OCI-LY7 (cell line): ENCODE measurements around the gene NRCAM. TPM values are rescaled to one million over a fixed set of nuclear protein-coding genes. Genes with fewer than 3 reads are reported as not detected.
"Not testable (repeated sequence)": the region's sequence is repeated elsewhere in the genome, so short reads cannot be mapped to it uniquely, and the experiment has no call there.

Source experiments
- BruUV-seq: library from RNA; stranded (reverse); fragments of 400-500 nt; replicated peaks from 2 replicates; lab custom pipeline; 2021; lab: Mats Ljungman, UMichigan
- CTCF ChIA-PET: fragments of 300-600 bp; sonication (Branson Sonifier 250); formaldehyde crosslinking; loops from one replicate; lab custom pipeline; 2022; ENCODE audit warnings: antibody characterized with exemption; ENCODE audit not compliant: unreplicated experiment; lab: Charles Lee
- POLR2A ChIA-PET: fragments of 300-600 bp; sonication (Branson Sonifier 250); formaldehyde crosslinking; loops from one replicate; lab custom pipeline; 2022; ENCODE audit warnings: antibody characterized with exemption; lab: Charles Lee
- DNase-seq: peaks from one replicate; pipeline ENCODE4 v3.0.0-alpha.2; 2015; ENCODE audit warnings: low spot score
- H2AFZ ChIP-seq: fragments of 200-600 bp; sonication (generic), shearing (Covaris generic); 2 replicates; pipeline ENCODE4 v1.6.1; 2014; ENCODE audit warnings: mild to moderate bottlenecking, antibody characterized with exemption, low read length, moderate library complexity
- H3K27ac ChIP-seq: fragments of 200-600 bp; sonication (generic); 2 replicates; pipeline ENCODE4 v1.5.1; 2014; ENCODE audit warnings: mixed run types, low read depth, mild to moderate bottlenecking, moderate library complexity, low read length, inconsistent platforms; ENCODE audit not compliant: poor library complexity, severe bottlenecking
- H3K36me3 ChIP-seq: fragments of 200-600 bp; sonication (generic); 2 replicates; pipeline ENCODE4 v1.6.1; 2014; ENCODE audit warnings: mild to moderate bottlenecking, antibody characterized with exemption, low read length, moderate library complexity, mixed read lengths; ENCODE audit not compliant: insufficient read depth
- H3K4me1 ChIP-seq: fragments of 200-600 bp; sonication (generic); 2 replicates; pipeline ENCODE4 v1.5.1; 2014; ENCODE audit warnings: mild to moderate bottlenecking, low read length; ENCODE audit not compliant: insufficient read depth, poor library complexity, severe bottlenecking
- H3K4me2 ChIP-seq: fragments of 200-600 bp; sonication (generic); 2 replicates; pipeline ENCODE4 v1.6.1; 2014; ENCODE audit warnings: mild to moderate bottlenecking, low read length
- H3K4me3 ChIP-seq: fragments of 200-600 bp; sonication (generic); 2 replicates; pipeline ENCODE4 v1.5.1; 2014; ENCODE audit warnings: mild to moderate bottlenecking, low read depth, low read length; ENCODE audit not compliant: poor library complexity, severe bottlenecking
- H3K79me2 ChIP-seq: fragments of 200-600 bp; sonication (generic); 2 replicates; pipeline ENCODE4 v1.6.1; 2016; ENCODE audit warnings: low read depth, mild to moderate bottlenecking, low read length, moderate library complexity, mixed read lengths; ENCODE audit not compliant: insufficient read depth
- H3K9me2 ChIP-seq: fragments of 200-600 bp; sonication (generic); 2 replicates; pipeline ENCODE4 v1.6.1; 2016; ENCODE audit warnings: mild to moderate bottlenecking, low read length, mixed read lengths; ENCODE audit not compliant: insufficient read depth
- H3K9me3 ChIP-seq: fragments of 200-600 bp; sonication (generic); 2 replicates; pipeline ENCODE4 v1.6.1; 2014; ENCODE audit warnings: mild to moderate bottlenecking, mixed run types, low read length, mixed read lengths
- H4K20me1 ChIP-seq: fragments of 200-600 bp; sonication (generic); 2 replicates; pipeline ENCODE4 v1.6.1; 2014; ENCODE audit warnings: mild to moderate bottlenecking, antibody characterized with exemption, low read length, moderate library complexity, mixed read lengths; ENCODE audit not compliant: insufficient read depth
- EZH2phosphoT487 ChIP-seq: fragments of 200-600 bp; sonication (generic); IDR thresholded peaks from 2 replicates; pipeline ENCODE4 v1.6.1; 2018; ENCODE audit warnings: low read depth, borderline replicate concordance, mild to moderate bottlenecking, mixed run types, antibody characterized with exemption, low read length, moderate library complexity, mixed read lengths
- intact Hi-C: fragments of 100-400 bp; cut with micrococcal nuclease; formaldehyde crosslinking; loops from one replicate; pipeline ENCODE4 v1.10.0; 2022; ENCODE audit not compliant: unreplicated experiment
- total RNA-seq, 2 experiments: library from RNA; depleted of rRNA in 1 of 2; stranded (reverse); fragments of >200 nt in 1 of 2; shearing (Covaris generic) in 1 of 2; gene quantifications; 2 replicates each; pipeline ENCODE4 v1.2.3, GENCODE V29; 2014 to 2022
- TF ChIP-seq, protein P1 (sequence below): fragments of 200-600 bp; sonication (generic); conservative IDR thresholded peaks from 2 replicates; pipeline ENCODE4 v1.5.1; 2014; ENCODE audit warnings: mild to moderate bottlenecking, antibody characterized with exemption, low read length, moderate library complexity, mixed read lengths

NRCAM gene
- total RNA-seq, 2 experiments from 2014 or later, result not detected

DNA sequence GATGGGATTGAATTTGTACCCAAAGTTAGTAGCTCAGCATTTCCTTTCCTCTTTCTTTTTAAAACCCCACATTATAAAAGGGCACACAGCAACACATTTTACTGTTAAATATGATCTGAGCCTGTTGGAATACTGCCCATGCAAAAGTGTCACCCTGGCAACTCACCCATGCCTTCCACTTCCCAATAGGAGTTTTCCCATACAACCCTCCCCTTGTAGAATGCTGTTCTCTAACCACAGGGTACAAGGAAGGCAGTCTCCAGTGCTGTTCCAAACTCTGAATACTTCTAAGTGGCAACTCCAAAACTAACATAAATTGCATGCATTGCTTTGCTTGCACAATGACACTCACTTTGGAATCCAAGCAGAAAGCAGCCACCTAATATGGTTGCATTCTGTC lies 60.8 kb downstream of the NRCAM start:
- Histone ChIP-seq H3K4me1 (no peaks in the 10 kb centered on the region), H3K4me3 (no peak overlapping the region), H3K36me3 (no peaks in the 10 kb centered on the region), H3K27ac (no peak overlapping the region), H3K4me2 (no peak overlapping the region), H3K9me2 (no peaks in the 10 kb centered on the region), H3K79me2 (no peaks in the 10 kb centered on the region), H3K9me3 (no peaks in the 10 kb centered on the region), H4K20me1 (no peaks in the 10 kb centered on the region), H2AFZ (no peak overlapping the region)
- BruUV-seq, result no TSS peak
- no peak for DNase-seq
- CTCF ChIA-PET, result no interaction called here
- no peak for TF ChIP-seq EZH2phosphoT487
- TF ChIP-seq, protein P1, sequence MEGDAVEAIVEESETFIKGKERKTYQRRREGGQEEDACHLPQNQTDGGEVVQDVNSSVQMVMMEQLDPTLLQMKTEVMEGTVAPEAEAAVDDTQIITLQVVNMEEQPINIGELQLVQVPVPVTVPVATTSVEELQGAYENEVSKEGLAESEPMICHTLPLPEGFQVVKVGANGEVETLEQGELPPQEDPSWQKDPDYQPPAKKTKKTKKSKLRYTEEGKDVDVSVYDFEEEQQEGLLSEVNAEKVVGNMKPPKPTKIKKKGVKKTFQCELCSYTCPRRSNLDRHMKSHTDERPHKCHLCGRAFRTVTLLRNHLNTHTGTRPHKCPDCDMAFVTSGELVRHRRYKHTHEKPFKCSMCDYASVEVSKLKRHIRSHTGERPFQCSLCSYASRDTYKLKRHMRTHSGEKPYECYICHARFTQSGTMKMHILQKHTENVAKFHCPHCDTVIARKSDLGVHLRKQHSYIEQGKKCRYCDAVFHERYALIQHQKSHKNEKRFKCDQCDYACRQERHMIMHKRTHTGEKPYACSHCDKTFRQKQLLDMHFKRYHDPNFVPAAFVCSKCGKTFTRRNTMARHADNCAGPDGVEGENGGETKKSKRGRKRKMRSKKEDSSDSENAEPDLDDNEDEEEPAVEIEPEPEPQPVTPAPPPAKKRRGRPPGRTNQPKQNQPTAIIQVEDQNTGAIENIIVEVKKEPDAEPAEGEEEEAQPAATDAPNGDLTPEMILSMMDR, result no peak
- POLR2A ChIA-PET, result interaction anchor here (0.9 kb wide), 1 partner anchor 8 kb away, joined by 4 read pairs; no protein-coding TSS in a partner anchor
- intact Hi-C loops, result no loop called here

DNA sequence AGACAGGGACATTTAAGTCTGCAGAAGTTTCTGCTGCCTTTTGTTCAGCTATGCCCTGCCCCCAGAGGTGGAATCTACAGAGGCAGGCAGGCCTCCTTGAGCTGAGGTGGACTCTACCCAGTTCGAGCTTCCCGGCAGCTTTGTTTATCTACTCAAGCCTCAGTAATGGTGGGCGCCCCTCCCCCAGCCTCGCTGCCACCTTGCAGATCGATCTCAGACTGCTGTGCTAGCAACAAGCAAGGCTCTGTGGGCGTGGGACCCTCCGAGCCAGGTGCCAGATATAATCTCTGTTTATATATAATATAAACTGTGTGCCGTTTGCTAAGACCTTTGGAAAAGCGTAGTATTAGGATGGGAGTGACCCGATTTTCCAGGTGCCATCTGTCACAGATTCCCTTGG lies 63.1 kb downstream of the NRCAM start:
- H3K79me2 ChIP-seq, H3K9me3 ChIP-seq, DNase-seq, CTCF ChIA-PET, POLR2A ChIA-PET, H3K36me3 ChIP-seq, H3K4me2 ChIP-seq, H3K4me3 ChIP-seq, H2AFZ ChIP-seq, intact Hi-C loops, H3K27ac ChIP-seq, H3K9me2 ChIP-seq, BruUV-seq, H4K20me1 ChIP-seq, H3K4me1 ChIP-seq: not testable (repeated sequence)

DNA sequence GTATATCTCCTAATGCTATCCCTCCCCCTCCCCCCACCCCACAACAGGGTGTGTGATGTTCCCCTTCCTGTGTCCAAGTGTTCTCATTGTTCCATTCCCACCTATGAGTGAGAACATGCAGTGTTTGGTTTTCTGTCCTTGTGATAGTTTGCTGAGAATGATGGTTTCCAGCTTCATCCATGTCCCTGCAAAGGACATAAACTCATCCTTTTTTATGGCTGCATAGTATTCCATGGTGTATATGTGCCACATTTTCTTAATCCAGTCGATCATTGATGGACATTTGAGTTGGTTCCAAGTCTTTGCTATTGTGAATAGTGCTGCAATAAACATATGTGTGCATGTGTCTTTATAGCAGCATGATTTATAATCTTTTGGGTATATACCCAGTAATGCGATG lies 68.5 kb downstream of the NRCAM start:
- H3K9me2 ChIP-seq, H3K9me3 ChIP-seq, H2AFZ ChIP-seq, H3K36me3 ChIP-seq, CTCF ChIA-PET, POLR2A ChIA-PET, H3K27ac ChIP-seq, intact Hi-C loops, H3K4me3 ChIP-seq, H3K4me2 ChIP-seq, H4K20me1 ChIP-seq, BruUV-seq, H3K79me2 ChIP-seq, DNase-seq, H3K4me1 ChIP-seq: not testable (repeated sequence)

DNA sequence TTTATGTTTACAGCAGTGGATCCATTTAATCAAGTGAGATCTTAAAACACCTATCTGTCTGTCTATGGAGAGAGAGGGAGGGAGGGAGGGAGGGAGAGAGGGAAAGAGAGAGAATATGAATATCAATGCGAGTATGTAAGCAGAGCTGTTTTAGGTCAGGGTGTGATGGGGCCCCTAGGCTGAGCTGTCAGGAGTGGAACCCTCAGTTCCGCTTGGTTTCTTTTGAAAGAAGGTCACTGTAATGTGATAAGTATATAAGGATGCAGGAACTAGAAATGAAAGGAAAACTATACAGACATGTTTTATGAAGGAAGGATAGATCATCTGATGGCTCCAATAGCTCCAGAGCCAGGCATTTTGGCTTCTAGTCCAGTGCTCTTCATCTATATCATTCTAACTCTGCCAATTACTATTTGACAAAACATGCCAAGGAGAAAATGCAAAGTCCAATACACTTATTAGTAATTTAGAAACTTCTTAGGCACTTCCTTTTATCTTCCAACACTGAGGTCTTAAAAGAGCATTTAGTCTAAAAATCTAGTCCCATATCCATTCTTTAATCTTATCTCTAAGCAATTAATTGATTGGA lies 70.3 kb downstream of the NRCAM start:
- CTCF ChIA-PET, result no interaction called here
- Histone ChIP-seq H3K79me2 (no peaks in the 10 kb centered on the region), H3K27ac (no peak overlapping the region), H3K4me2 (no peak overlapping the region), H2AFZ (no peak overlapping the region), H3K4me1 (no peaks in the 10 kb centered on the region), H3K36me3 (no peaks in the 10 kb centered on the region), H3K9me3 (no peaks in the 10 kb centered on the region), H4K20me1 (no peaks in the 10 kb centered on the region), H3K4me3 (no peak overlapping the region), H3K9me2 (no peaks in the 10 kb centered on the region)
- no peak for DNase-seq
- intact Hi-C loops, result no loop called here
- POLR2A ChIA-PET, result no interaction called here
- BruUV-seq, result no TSS peak
- TF ChIP-seq EZH2phosphoT487, result no peak
- TF ChIP-seq, protein P1, result no peak
